B cell (primary cell): ENCODE measurements around the gene PAPOLB. TPM values are rescaled to one million over a fixed set of nuclear protein-coding genes. Genes with fewer than 3 reads are reported as not detected.

Experiments
- ATAC-seq: fragments of 200-7000 bp; cut with Tn5 transposase; one replicate; pipeline ENCODE4 v1.10.0; 2021; ENCODE audit warnings: low read depth, mild to moderate bottlenecking, moderate number of reproducible peaks, moderate library complexity
- CTCF ChIA-PET: fragments of 350-600 bp; sonication (Branson Sonifier 250); formaldehyde crosslinking; loops from one replicate; lab custom pipeline; 2021; ENCODE audit warnings: antibody characterized with exemption, inconsistent platforms; lab: Charles Lee
- POLR2A ChIA-PET: fragments of 350-600 bp; sonication (Branson Sonifier 250); formaldehyde crosslinking; loops from one replicate; lab custom pipeline; 2021; ENCODE audit warnings: antibody characterized with exemption; lab: Charles Lee
- DNase-seq: peaks from one replicate; pipeline ENCODE4 v3.0.0; 2013
- H2AFZ ChIP-seq: 2 replicates; pipeline ENCODE4 v1.6.1; 2012; ENCODE audit warnings: mild to moderate bottlenecking, low read depth, low read length; ENCODE audit not compliant: insufficient read depth, poor library complexity, severe bottlenecking
- H3K27ac ChIP-seq, 2 donors: 1 replicate in 1 of 2; 2 replicates in 1 of 2; pipeline ENCODE4 v1.5.1; 2012 to 2013; ENCODE audit warnings: low read length in 2 of 2, mild to moderate bottlenecking in 2 of 2, moderate library complexity in 1 of 2
- H3K27me3 ChIP-seq, 4 experiments: fragments of 200-600 bp in 1 of 4; sonication (generic) in 1 of 4; replicated peaks in 1 of 4; 1 replicate in 2 of 4; 2 replicates in 2 of 4; pipeline versions ENCODE4 v1.6.1 to v1.7.0; 2013 to 2016; ENCODE audit warnings: low read length in 3 of 4, mild to moderate bottlenecking in 2 of 4, mixed read lengths in 1 of 4, moderate library complexity in 1 of 4; ENCODE audit not compliant: insufficient read depth in 4 of 4, control insufficient read depth in 3 of 4; ENCODE audit errors: control extremely low read depth in 1 of 4
- H3K36me3 ChIP-seq, 2 experiments: replicated peaks in 1 of 2; 1 replicate in 1 of 2; 2 replicates in 1 of 2; pipeline versions ENCODE4 v1.6.1 to v1.7.1; 2013; ENCODE audit warnings: low read length in 1 of 2; ENCODE audit not compliant: insufficient read depth in 2 of 2, control insufficient read depth in 1 of 2; ENCODE audit errors: control extremely low read depth in 1 of 2, extremely low read depth in 1 of 2
- H3K4me1 ChIP-seq, 2 donors: fragments of 200-600 bp in 1 of 2; sonication (generic) in 1 of 2; 1 replicate in 1 of 2; 2 replicates in 1 of 2; pipeline versions ENCODE4 v1.5.1 to v1.6.1; 2013 to 2017; ENCODE audit warnings: low read length in 2 of 2; ENCODE audit not compliant: control insufficient read depth in 2 of 2, insufficient read depth in 2 of 2
- H3K4me2 ChIP-seq: replicated peaks from 2 replicates; pipeline ENCODE3; 2012; ENCODE audit warnings: mild to moderate bottlenecking, low read depth, low read length; ENCODE audit not compliant: poor library complexity, severe bottlenecking
- H3K4me3 ChIP-seq, 5 experiments: fragments of 200-600 bp in 1 of 5; sonication (generic) in 1 of 5; 1 replicate in 3 of 5; 2 replicates in 2 of 5; pipeline versions ENCODE4 v1.5.1 to v1.7.0; 2011 to 2016; ENCODE audit warnings: low read length in 4 of 5, mild to moderate bottlenecking in 4 of 5, low read depth in 2 of 5, control low read depth in 1 of 5, moderate library complexity in 1 of 5; ENCODE audit not compliant: insufficient read depth in 1 of 5; ENCODE audit errors: control extremely low read depth in 1 of 5, extremely low read depth in 1 of 5
- H3K79me2 ChIP-seq: fragments of 200-600 bp; sonication (generic); one replicate; pipeline ENCODE4 v1.6.0; 2016; ENCODE audit warnings: low read length; ENCODE audit not compliant: control insufficient read depth, insufficient read depth
- H3K9ac ChIP-seq: fragments of 200-600 bp; sonication (generic); 2 replicates; pipeline ENCODE4 v1.6.1; 2017; ENCODE audit warnings: mild to moderate bottlenecking, low read length, moderate library complexity
- H3K9me3 ChIP-seq, 3 donors: one replicate each; pipeline versions ENCODE4 v1.6.1 to v1.7.1; 2013; ENCODE audit warnings: low read length in 2 of 3; ENCODE audit not compliant: control insufficient read depth in 2 of 3, insufficient read depth in 1 of 3; ENCODE audit errors: control extremely low read depth in 1 of 3
- H4K20me1 ChIP-seq: 2 replicates; pipeline ENCODE4 v1.6.0; 2012; ENCODE audit warnings: mild to moderate bottlenecking, low read length; ENCODE audit not compliant: insufficient read depth, control insufficient read depth, poor library complexity, severe bottlenecking
- H3K27ac Mint-ChIP-seq: one replicate; pipeline ENCODE4 v1.8.0; 2021; ENCODE audit warnings: mixed read lengths
- H3K27me3 Mint-ChIP-seq: one replicate; pipeline ENCODE4 v1.8.0; 2021; ENCODE audit warnings: mixed read lengths
- H3K4me1 Mint-ChIP-seq: one replicate; pipeline ENCODE4 v1.8.0; 2021; ENCODE audit warnings: mixed read lengths
- H3K4me3 Mint-ChIP-seq: one replicate; pipeline ENCODE4 v1.8.0; 2021; ENCODE audit warnings: mixed read lengths
- H3K9me3 Mint-ChIP-seq: one replicate; pipeline ENCODE4 v1.8.0; 2022; ENCODE audit warnings: mixed read lengths; ENCODE audit not compliant: insufficient read depth
- EZH2 ChIP-seq: IDR thresholded peaks from 2 replicates; pipeline ENCODE4 v1.6.1; 2012; ENCODE audit warnings: borderline replicate concordance, low read depth, mild to moderate bottlenecking, moderate library complexity, low read length; ENCODE audit not compliant: insufficient read depth, poor library complexity, severe bottlenecking
- WGBS: methylation state at CpG from one replicate; pipeline ENCODE4 v1.1.5; 2013; ENCODE audit warnings: missing lambda C conversion rate; ENCODE audit not compliant: insufficient coverage; 5-methylcytosine and 5-hydroxymethylcytosine counted together
- intact Hi-C: fragments of 100-400 bp; cut with micrococcal nuclease; formaldehyde crosslinking; loops from one replicate; pipeline ENCODE4 v1.10.0; 2022
- polyA plus RNA-seq: library from polyadenylated mRNA; depleted of rRNA; stranded (reverse); fragments of >200 nt; gene quantifications from 2 replicates; pipeline ENCODE4 v1.2.3, GENCODE V29; 2012
- total RNA-seq, 2 donors: library from RNA; stranded (reverse); fragments of 120-200 nt in 1 of 2; gene quantifications; 1 replicate in 1 of 2; 2 replicates in 1 of 2; pipeline versions ENCODE4 v1.2.3 to v1.2.4, GENCODE V29; 2013 to 2022
- TF ChIP-seq, protein P1 (sequence below): fragments of 200-600 bp; IDR thresholded peaks from one replicate; pipeline ENCODE4 v1.8.0; 2022; ENCODE audit warnings: antibody characterized with exemption, mild to moderate bottlenecking

PAPOLB gene
- total and polyA plus RNA-seq, 2 donors (not counting 1 experiment from before 2014, with no cell fraction given) = not detected

DNA sequence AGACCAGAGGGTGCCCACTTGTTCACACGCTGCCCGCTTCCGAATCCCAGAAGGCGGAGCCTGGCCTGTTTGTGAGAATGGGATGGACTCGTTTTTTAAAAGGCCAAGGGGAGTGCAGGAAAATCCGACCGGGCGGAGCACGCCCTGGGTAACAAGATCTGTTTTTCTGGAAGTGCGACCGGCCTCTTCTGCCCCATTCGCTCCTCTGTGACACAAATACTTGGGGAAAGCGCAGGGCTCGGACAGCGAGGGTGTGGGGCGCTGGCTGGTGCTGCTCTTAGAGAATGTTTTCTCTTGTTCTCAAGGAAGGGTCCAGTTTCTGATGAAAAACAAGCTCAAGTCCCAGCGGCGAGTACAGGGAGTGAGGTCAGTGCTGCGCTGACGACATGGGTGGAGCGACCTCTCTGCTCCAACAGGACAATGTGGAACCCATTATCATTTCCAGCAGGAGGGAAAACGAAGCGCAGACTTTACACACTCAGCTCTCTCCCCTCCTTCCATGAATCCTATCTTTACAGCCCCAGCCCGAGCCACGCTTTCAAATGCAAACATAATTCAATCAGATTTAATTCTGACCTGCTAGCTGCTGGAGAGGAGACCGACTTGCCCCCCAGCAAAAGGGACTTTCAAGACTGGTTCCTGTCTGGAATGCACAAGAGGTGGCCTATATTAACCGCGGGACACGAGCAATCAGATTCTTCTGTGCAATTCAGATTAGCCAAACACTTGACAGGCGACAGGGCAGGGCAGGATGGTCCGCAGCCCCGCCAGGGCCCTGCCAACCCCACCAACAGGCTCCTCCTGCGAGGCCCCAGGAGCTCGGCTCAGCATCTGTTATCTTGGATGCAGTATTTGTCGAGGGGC is 20.6 kb upstream of the PAPOLB start:
- Mint-ChIP-seq H3K9me3 (no peaks in the 10 kb centered on the region), H3K4me3 (peak overlapping the region; percentile 70), H3K27me3 (peaks cover 42% of the 10 kb centered on the region), H3K4me1 (peaks cover 13% of the 10 kb centered on the region), H3K27ac (no peak overlapping the region)
- TF ChIP-seq, protein P1, sequence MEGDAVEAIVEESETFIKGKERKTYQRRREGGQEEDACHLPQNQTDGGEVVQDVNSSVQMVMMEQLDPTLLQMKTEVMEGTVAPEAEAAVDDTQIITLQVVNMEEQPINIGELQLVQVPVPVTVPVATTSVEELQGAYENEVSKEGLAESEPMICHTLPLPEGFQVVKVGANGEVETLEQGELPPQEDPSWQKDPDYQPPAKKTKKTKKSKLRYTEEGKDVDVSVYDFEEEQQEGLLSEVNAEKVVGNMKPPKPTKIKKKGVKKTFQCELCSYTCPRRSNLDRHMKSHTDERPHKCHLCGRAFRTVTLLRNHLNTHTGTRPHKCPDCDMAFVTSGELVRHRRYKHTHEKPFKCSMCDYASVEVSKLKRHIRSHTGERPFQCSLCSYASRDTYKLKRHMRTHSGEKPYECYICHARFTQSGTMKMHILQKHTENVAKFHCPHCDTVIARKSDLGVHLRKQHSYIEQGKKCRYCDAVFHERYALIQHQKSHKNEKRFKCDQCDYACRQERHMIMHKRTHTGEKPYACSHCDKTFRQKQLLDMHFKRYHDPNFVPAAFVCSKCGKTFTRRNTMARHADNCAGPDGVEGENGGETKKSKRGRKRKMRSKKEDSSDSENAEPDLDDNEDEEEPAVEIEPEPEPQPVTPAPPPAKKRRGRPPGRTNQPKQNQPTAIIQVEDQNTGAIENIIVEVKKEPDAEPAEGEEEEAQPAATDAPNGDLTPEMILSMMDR = no peak
- no peak for TF ChIP-seq EZH2
- H3K9ac ChIP-seq = no peak overlapping the region
- no peaks in the 10 kb centered on the region for H4K20me1 ChIP-seq
- intact Hi-C loops = no loop called here
- peak overlapping the region; percentile 77 for H3K4me2 ChIP-seq
- ChIA-PET POLR2A (no interaction called here), CTCF (no interaction called here)
- H2AFZ ChIP-seq = peak overlapping the region; percentile 56
- H3K4me3 ChIP-seq = no peak overlapping the region
- peaks cover 3 to 17% of the 10 kb centered on the region in 2 donors for H3K4me1 ChIP-seq
- WGBS = 11% methylated on average over 26 of the region's 35 CpGs
- no peak overlapping the region for H3K27ac ChIP-seq
- H3K27me3 ChIP-seq = peaks cover 0 to 31% (median 12%) of the 10 kb centered on the region in 4 experiments
- no peaks in the 10 kb centered on the region for H3K36me3 ChIP-seq
- no peaks in the 10 kb centered on the region for H3K79me2 ChIP-seq
- ATAC-seq (no peak), DNase-seq (no peak)
- H3K9me3 ChIP-seq = peaks cover 0 to 8% (median 0%) of the 10 kb centered on the region in 3 donors

DNA sequence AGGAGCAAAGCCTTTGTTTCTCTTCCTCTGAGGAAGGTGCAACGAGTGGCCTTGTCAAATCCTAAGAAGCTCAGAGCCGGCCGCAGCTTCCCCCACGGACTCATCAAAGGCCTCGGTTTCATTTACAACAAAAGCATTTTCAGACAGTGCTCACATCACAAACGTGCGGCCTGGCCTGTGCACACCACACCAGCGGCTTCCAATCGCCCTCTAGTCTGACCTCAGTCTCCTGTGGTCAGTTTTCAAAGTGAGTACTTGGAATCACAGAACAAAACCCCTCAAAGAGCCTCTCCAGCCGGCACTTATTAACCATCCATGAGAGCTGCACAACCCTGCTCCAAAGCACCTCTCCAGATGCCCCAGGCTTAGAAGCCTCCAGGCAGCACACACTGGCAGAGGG is 18.4 kb upstream of the PAPOLB start:
- Mint-ChIP-seq H3K27me3 (peaks cover 30% of the 10 kb centered on the region), H3K4me1 (peaks cover 13% of the 10 kb centered on the region), H3K27ac (no peak overlapping the region), H3K4me3 (no peak overlapping the region), H3K9me3 (no peaks in the 10 kb centered on the region)
- whole genome bisulfite sequencing = 83% methylated on average over 9 of the region's 10 CpGs
- no peak for TF ChIP-seq EZH2
- TF ChIP-seq, protein P1 = no peak
- ChIA-PET POLR2A (no interaction called here), CTCF (no interaction called here)
- Histone ChIP-seq H3K27me3 (peaks cover 0 to 31% (median 9%) of the 10 kb centered on the region in 4 experiments), H3K79me2 (no peaks in the 10 kb centered on the region), H4K20me1 (no peaks in the 10 kb centered on the region), H3K4me3 (no peak overlapping the region), H3K9me3 (peaks cover 0 to 8% (median 0%) of the 10 kb centered on the region in 3 donors), H3K4me2 (no peak overlapping the region), H3K4me1 (peaks cover 3 to 17% of the 10 kb centered on the region in 2 donors), H3K27ac (no peak overlapping the region), H2AFZ (no peak overlapping the region), H3K9ac (no peak overlapping the region), H3K36me3 (no peaks in the 10 kb centered on the region)
- intact Hi-C loops = no loop called here
- ATAC-seq = no peak
- no peak for DNase-seq
